ENCODE data around the gene HS1BP3.

DNA sequence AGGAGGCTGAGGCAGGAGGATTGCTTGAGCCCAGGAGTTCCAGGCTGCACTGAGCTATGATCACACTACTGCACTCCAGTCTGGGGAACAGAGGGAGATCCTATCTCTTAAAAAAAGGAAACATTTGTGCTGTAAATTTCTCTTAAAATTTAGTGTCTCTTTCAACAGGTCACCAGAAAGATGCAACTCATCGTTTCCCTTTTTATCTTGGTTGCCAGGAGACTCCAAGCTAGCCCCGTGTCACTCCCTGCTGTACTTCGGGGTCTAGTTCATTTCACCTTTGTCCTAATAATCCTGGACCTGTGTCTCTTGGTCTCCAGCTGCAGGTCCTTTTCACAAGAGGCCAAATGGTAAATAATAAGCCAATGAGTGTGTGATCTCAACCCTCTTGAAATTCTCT, 7.1 kb downstream of the HS1BP3 start:
- no peak for TF ChIP-seq MEF2D (CRISPR knock-in tag; IDR thresholded peaks at IDR 0.05)
- TF ChIP-seq AGO1 (IDR thresholded peaks at IDR 0.05; ENCODE audit: low read depth, low read length, poor library complexity, severe bottlenecking): no peak

Measured in HepG2 (cell line).